Urothelium cell line (cell line): ENCODE data around the gene DIAPH3.

Experiments
- DNase-seq: peaks from one replicate; pipeline ENCODE4 v3.0.0; 2011; ENCODE audit warnings: low spot score, mixed read lengths
- FAIRE-seq: peaks from 2 replicates; lab custom pipeline; 2011; peaks lifted over from hg19 to GRCh38; lab: Jason Lieb, UNC

Gene DIAPH3

GRCh38 chr13:59809564-59809963, 354.2 kb downstream of the DIAPH3 start:
- FAIRE-seq = no peak

GRCh38 chr13:59806801-59807200, 356.9 kb downstream of the DIAPH3 start:
- DNase-seq = no peak
- no peak for FAIRE-seq

More at GRCh38 chr13:59809564-59809963, 354.2 kb downstream of the DIAPH3 start:
- no peak for DNase-seq

GRCh38 chr13:59801107-59801880, 362.4 kb downstream of the DIAPH3 start:
- FAIRE-seq (no peak), DNase-seq (no peak)

GRCh38 chr13:59793107-59793506, 370.6 kb downstream of the DIAPH3 start:
- FAIRE-seq (no peak), DNase-seq (no peak)

GRCh38 chr13:59790626-59791025, 373.1 kb downstream of the DIAPH3 start:
- FAIRE-seq (no peak), DNase-seq (no peak)

GRCh38 chr13:59789558-59789957, 374.2 kb downstream of the DIAPH3 start:
- no peak for FAIRE-seq
- no peak for DNase-seq

GRCh38 chr13:59787679-59788078, 376.0 kb downstream of the DIAPH3 start:
- FAIRE-seq (no peak), DNase-seq (no peak)

GRCh38 chr13:59782696-59783095, 381.0 kb downstream of the DIAPH3 start:
- DNase-seq = no peak
- no peak for FAIRE-seq

- DNase-seq (no peak), FAIRE-seq (no peak)
Measured at GRCh38 chr13:59780058-59780457, 383.7 kb downstream of the DIAPH3 start.

- DNase-seq (no peak), FAIRE-seq (no peak)
Measured at GRCh38 chr13:59776924-59777690, 386.6 kb downstream of the DIAPH3 start.

- no peak for FAIRE-seq
Measured at GRCh38 chr13:59774491-59774971, 389.2 kb downstream of the DIAPH3 start.

GRCh38 chr13:59771272-59771671, 392.5 kb downstream of the DIAPH3 start:
- FAIRE-seq (no peak), DNase-seq (no peak)

More at GRCh38 chr13:59774491-59774971, 389.2 kb downstream of the DIAPH3 start:
- no peak for DNase-seq

- no peak for DNase-seq
- FAIRE-seq = no peak
Measured at GRCh38 chr13:59770451-59770850, 393.3 kb downstream of the DIAPH3 start.

GRCh38 chr13:59766236-59766635, 397.5 kb downstream of the DIAPH3 start:
- DNase-seq = no peak
- no peak for FAIRE-seq

GRCh38 chr13:59755632-59756290, 408.0 kb downstream of the DIAPH3 start:
- no peak for FAIRE-seq
- DNase-seq = no peak

GRCh38 chr13:59754411-59754810, 409.3 kb downstream of the DIAPH3 start:
- DNase-seq (no peak), FAIRE-seq (no peak)

- DNase-seq = no peak
Measured at GRCh38 chr13:59750860-59751259, 412.9 kb downstream of the DIAPH3 start.

GRCh38 chr13:59748046-59748445, 415.7 kb downstream of the DIAPH3 start:
- no peak for DNase-seq
- FAIRE-seq = no peak

More at GRCh38 chr13:59750860-59751259, 412.9 kb downstream of the DIAPH3 start:
- FAIRE-seq = no peak

GRCh38 chr13:59747529-59747928, 416.2 kb downstream of the DIAPH3 start:
- no peak for FAIRE-seq
- no peak for DNase-seq

- FAIRE-seq (no peak), DNase-seq (no peak)
Measured at GRCh38 chr13:59746291-59746962, 417.3 kb downstream of the DIAPH3 start.

- no peak for FAIRE-seq
- no peak for DNase-seq
Measured at GRCh38 chr13:59745392-59745788, 418.3 kb downstream of the DIAPH3 start.
